Heart left ventricle (tissue), 13 donors: Measurements from ENCODE around the gene HYLS1.

Experiments
- CTCF ChIP-seq, 12 donors: fragments of 200-600 bp; sonication (generic) in 4 of 12; IDR thresholded peaks; one replicate each; pipeline versions ENCODE4 v1.5.0 to v1.8.0; 2018 to 2022; ENCODE audit warnings: antibody characterized with exemption in 12 of 12, mild to moderate bottlenecking in 5 of 12
- POLR2A ChIP-seq, 2 donors: fragments of 450-650 bp; IDR thresholded peaks; one replicate each; pipeline ENCODE4 v1.6.1; 2017; ENCODE audit warnings: antibody characterized with exemption in 2 of 2, mild to moderate bottlenecking in 2 of 2, moderate library complexity in 2 of 2
- donor health status: ischemic (EF 13 %, LVEDD 7.1; RV severe dilation, severe dysfunction).
- donor health status: DM: no; HTN: yes; CAD: no.
- donor health status: DM: no; HTN: no; CAD: no.
- donor health status: ischemic (EF 25% LVEDD 6.9; RV normal size, moderate dysfunction).
- donor health status: ischemic (EF 25% LVEDD 5.7; RV mildly dilated, moderate dysfunction).
- donor health status: ischemic (EF 35%, LVEDD 5.7; RV mildly dilated, moderate dysfunction).
- donor health status: nonischemic (EF 11% LVEDD 7.7; RV severe dilation, severe dysfunction).
- donor health status: DM: yes; HTN: yes; CAD: no.
- donor health status: PGD.
- donor health status: ischemic (EF 29% LVEDD 5.4; RV normal size, mild dysfunction).
- donor health status: nonischemic (EF 23%, LVEDD 6.1; RV moderate dilation, normal function).

GRCh38 chr11:125846188-125846587 lies 41.3 kb upstream of the HYLS1 start:
- TF ChIP-seq CTCF (IDR thresholded peaks at IDR 0.05), result no peak
- TF ChIP-seq POLR2A (IDR thresholded peaks at IDR 0.05), result no peak
